Right kidney (tissue), 1 donor: ENCODE results near the gene RHBDL1.
A peak's percentile ranks its signal among the peaks of the same experiment; 100 is the strongest.

Source experiments
- DNase-seq: peaks from one replicate; pipeline ENCODE4 v3.0.0-alpha.2; 2016

RHBDL1 gene

GRCh38 chr16:673399-673991, 2.0 kb upstream of the RHBDL1 start:
- no peak for DNase-seq

GRCh38 chr16:674214-674881, 1.1 kb upstream of the RHBDL1 start:
- no peak for DNase-seq

GRCh38 chr16:675884-676564, 553 bp downstream of the RHBDL1 start:
- DNase-seq = no peak

- no peak for DNase-seq
Observed at GRCh38 chr16:676565-676902, 1.1 kb downstream of the RHBDL1 start.

GRCh38 chr16:676913-677312, 1.4 kb downstream of the RHBDL1 start:
- DNase-seq = no peak

- no peak for DNase-seq
Observed at GRCh38 chr16:677316-678190, 2.1 kb downstream of the RHBDL1 start.

- no peak for DNase-seq
Observed at GRCh38 chr16:678209-678857, 2.9 kb downstream of the RHBDL1 start.

- DNase-seq = peak; percentile 85
Observed at GRCh38 chr16:678858-679813, 3.7 kb downstream of the RHBDL1 start.

- peak; percentile 90 for DNase-seq
Observed at GRCh38 chr16:679814-680624, 4.5 kb downstream of the RHBDL1 start, which contains the start of gene STUB1. Gene STUB1 (plus strand): TSS chr16:680410. CDS start chr16:680526, 116 bp downstream.

GRCh38 chr16:680625-680945, 5.1 kb downstream of the RHBDL1 start:
- no peak for DNase-seq

- DNase-seq = no peak
Observed at GRCh38 chr16:680967-681745, 5.7 kb downstream of the RHBDL1 start.

GRCh38 chr16:681746-682427, 6.4 kb downstream of the RHBDL1 start:
- no peak for DNase-seq

GRCh38 chr16:682493-683395, 7.3 kb downstream of the RHBDL1 start:
- DNase-seq = no peak

- no peak for DNase-seq
Observed at GRCh38 chr16:683396-684070, 8.1 kb downstream of the RHBDL1 start.

- peak; percentile 88 for DNase-seq
Observed at GRCh38 chr16:684071-684794, 8.8 kb downstream of the RHBDL1 start, which contains the start of gene JMJD8. Gene JMJD8 (minus strand): TSS chr16:684334. CDS start chr16:684319, 15 bp downstream.

- DNase-seq = no peak
Observed at GRCh38 chr16:684961-685696, 9.7 kb downstream of the RHBDL1 start.
